HL-60 (cell line): ENCODE results near the gene PRKAR1B.

Experiments
- CTCF ChIP-seq: IDR thresholded peaks from one replicate; pipeline ENCODE4 v1.5.1; 2011; ENCODE audit warnings: low read length, control low read depth, inconsistent platforms; ENCODE audit not compliant: insufficient read depth
- GABPA ChIP-seq: IDR thresholded peaks from 2 replicates; pipeline ENCODE4 v1.6.1; 2012; ENCODE audit warnings: low read depth
- POLR2AphosphoS5 ChIP-seq: IDR thresholded peaks from 2 replicates; pipeline ENCODE4 v1.6.1; 2012; ENCODE audit warnings: low read depth
- REST ChIP-seq: IDR thresholded peaks from 2 replicates; pipeline ENCODE4 v1.6.1; 2012; ENCODE audit warnings: low read depth; ENCODE audit not compliant: insufficient replicate concordance
- SPI1 ChIP-seq: IDR thresholded peaks from 2 replicates; pipeline ENCODE4 v1.6.1; 2012; ENCODE audit warnings: low read depth, mild to moderate bottlenecking, borderline replicate concordance

- no peak for TF ChIP-seq CTCF
- no peak for TF ChIP-seq REST
- TF ChIP-seq POLR2AphosphoS5 = no peak
- TF ChIP-seq GABPA = no peak
- TF ChIP-seq SPI1 = no peak
These were observed 46.5 kb upstream of the PRKAR1B start for GRCh38 chr7:773622-773915.
